Gastrocnemius medialis (tissue), 4 donors: ENCODE results near the gene MZT2B.
"Not testable (repeated sequence)": the region's sequence is repeated elsewhere in the genome, so short reads cannot be mapped to it uniquely, and the experiment has no call there.

Experiments
- CTCF ChIP-seq, 5 experiments: fragments of 450-650 bp in 3 of 5; fragments of 200-600 bp in 2 of 5; sonication (generic) in 2 of 5; IDR thresholded peaks in 4 of 5; conservative IDR thresholded peaks in 1 of 5; 1 replicate in 4 of 5; 2 replicates in 1 of 5; pipeline ENCODE4 v1.5.1; 2016 to 2019; ENCODE audit warnings: antibody characterized with exemption in 5 of 5, mild to moderate bottlenecking in 3 of 5, moderate library complexity in 3 of 5
- POLR2A ChIP-seq, 2 donors: fragments of 450-650 bp; IDR thresholded peaks; one replicate each; pipeline ENCODE4 v1.6.1; 2017; ENCODE audit warnings: antibody characterized with exemption in 2 of 2, mild to moderate bottlenecking in 2 of 2, moderate library complexity in 2 of 2

DNA sequence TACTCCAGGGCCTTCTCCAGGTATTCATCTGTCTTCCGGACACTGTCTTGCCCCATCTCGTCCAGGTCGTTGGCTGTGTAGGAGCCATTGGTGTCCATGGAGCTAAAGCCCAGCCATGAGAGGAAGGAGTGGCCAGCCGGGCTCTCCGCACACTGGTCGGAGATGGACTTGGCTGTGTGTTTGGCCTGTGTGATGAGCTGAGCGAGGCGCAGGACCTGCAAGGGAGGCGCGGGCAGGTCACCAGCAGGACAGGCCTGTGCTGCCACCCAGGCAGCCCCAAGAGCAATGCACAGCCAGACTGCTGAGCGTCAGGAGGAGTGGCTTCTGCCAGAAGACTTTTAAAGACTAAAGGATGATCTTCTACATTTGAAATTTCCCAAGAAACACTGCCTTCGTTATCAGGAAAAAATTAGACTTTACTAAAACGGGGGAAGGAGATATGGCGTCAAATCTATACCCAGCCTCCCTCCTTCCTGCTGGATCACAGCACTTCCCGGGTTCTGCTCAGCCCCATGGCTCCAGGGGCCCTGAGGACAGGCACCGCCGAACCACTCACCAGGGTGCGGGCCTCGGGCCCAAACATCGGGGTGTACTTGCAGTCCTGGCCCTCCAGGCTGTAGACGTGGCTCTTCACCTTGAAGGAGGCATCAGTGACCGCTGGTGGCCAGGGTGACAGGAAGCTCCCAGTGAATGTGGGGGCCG, 28.2 kb upstream of the MZT2B start:
- not testable (repeated sequence) for TF ChIP-seq CTCF (IDR thresholded peaks at IDR 0.05 in 4 of 5, conservative IDR thresholded peaks at IDR 0.05 in 1 of 5); POLR2A (IDR thresholded peaks at IDR 0.05)
